Natural killer cell (primary cell): ENCODE measurements around the gene HSD3B7. TPM values are rescaled to one million over a fixed set of nuclear protein-coding genes. Genes with fewer than 3 reads are reported as not detected.
"Not testable (repeated sequence)": the region's sequence is repeated elsewhere in the genome, so short reads cannot be mapped to it uniquely, and the experiment has no call there.

Experiments used
- ATAC-seq, 3 donors: fragments of 150-1000 bp in 2 of 3; fragments of 200-7000 bp in 1 of 3; cut with Tn5 transposase; 1 replicate in 1 of 3; 2 replicates in 2 of 3; pipeline ENCODE4 v1.10.0; 2021; ENCODE audit warnings: mild to moderate bottlenecking in 2 of 3, moderate library complexity in 2 of 3
- DNase-seq, 2 donors: peaks; one replicate each; pipeline versions ENCODE4 v3.0.0 to v3.0.0-alpha.2; 2013 to 2021; ENCODE audit warnings: mixed read lengths in 1 of 2
- H3K27ac ChIP-seq: one replicate; pipeline ENCODE4 v1.5.1; 2013; ENCODE audit warnings: mild to moderate bottlenecking, low read length
- H3K27me3 ChIP-seq: one replicate; pipeline ENCODE4 v1.6.1; 2013; ENCODE audit warnings: low read length; ENCODE audit not compliant: control insufficient read depth, insufficient read depth
- H3K36me3 ChIP-seq: one replicate; pipeline ENCODE4 v1.6.1; 2013; ENCODE audit warnings: low read length; ENCODE audit not compliant: control insufficient read depth, insufficient read depth
- H3K4me1 ChIP-seq: one replicate; pipeline ENCODE4 v1.6.1; 2013; ENCODE audit warnings: low read length; ENCODE audit not compliant: control insufficient read depth, insufficient read depth
- H3K4me3 ChIP-seq: one replicate; pipeline ENCODE4 v1.5.1; 2013; ENCODE audit warnings: low read length
- H3K9me3 ChIP-seq: one replicate; pipeline ENCODE4 v1.6.1; 2013; ENCODE audit warnings: low read length; ENCODE audit not compliant: control insufficient read depth, insufficient read depth
- H3K27ac Mint-ChIP-seq, 2 donors: one replicate each; pipeline ENCODE4 v1.8.0; 2022; ENCODE audit warnings: mild to moderate bottlenecking in 2 of 2, mixed read lengths in 2 of 2, moderate library complexity in 1 of 2
- H3K27me3 Mint-ChIP-seq, 2 donors: one replicate each; pipeline ENCODE4 v1.8.0; 2022; ENCODE audit warnings: low read depth in 2 of 2, mixed read lengths in 2 of 2
- H3K36me3 Mint-ChIP-seq: one replicate; pipeline ENCODE4 v1.8.0; 2022; ENCODE audit warnings: mixed read lengths
- H3K4me1 Mint-ChIP-seq, 2 donors: one replicate each; pipeline ENCODE4 v1.8.0; 2022; ENCODE audit warnings: mixed read lengths in 2 of 2
- H3K4me3 Mint-ChIP-seq: one replicate; pipeline ENCODE4 v1.8.0; 2022; ENCODE audit warnings: mild to moderate bottlenecking, moderate library complexity, mixed read lengths
- H3K9me3 Mint-ChIP-seq, 2 donors: one replicate each; pipeline ENCODE4 v1.8.0; 2022; ENCODE audit warnings: mixed read lengths in 2 of 2
- WGBS: methylation state at CpG from one replicate; pipeline ENCODE4 v1.1.7; 2013; ENCODE audit warnings: missing lambda C conversion rate; ENCODE audit not compliant: insufficient coverage; 5-methylcytosine and 5-hydroxymethylcytosine counted together
- intact Hi-C: fragments of 100-400 bp; cut with micrococcal nuclease; formaldehyde crosslinking; loops from one replicate; pipeline ENCODE4 v1.14.2; 2022
- total RNA-seq, 4 donors: library from RNA; stranded (reverse); fragments of 120-200 nt in 1 of 4; gene quantifications; one replicate each; pipeline versions ENCODE4 v1.2.3 to v1.2.4, GENCODE V29; 2013 to 2022
- TF ChIP-seq, protein P1 (sequence below): fragments of 200-600 bp; IDR thresholded peaks from one replicate; pipeline ENCODE4 v1.8.0; 2022; ENCODE audit warnings: antibody characterized with exemption

The HSD3B7 gene
- total RNA-seq, 3 donors from 2014 or later (not counting 1 experiment from before 2014, with no cell fraction given) = 0.26 to 2.1 (median 0.39) TPM

DNA sequence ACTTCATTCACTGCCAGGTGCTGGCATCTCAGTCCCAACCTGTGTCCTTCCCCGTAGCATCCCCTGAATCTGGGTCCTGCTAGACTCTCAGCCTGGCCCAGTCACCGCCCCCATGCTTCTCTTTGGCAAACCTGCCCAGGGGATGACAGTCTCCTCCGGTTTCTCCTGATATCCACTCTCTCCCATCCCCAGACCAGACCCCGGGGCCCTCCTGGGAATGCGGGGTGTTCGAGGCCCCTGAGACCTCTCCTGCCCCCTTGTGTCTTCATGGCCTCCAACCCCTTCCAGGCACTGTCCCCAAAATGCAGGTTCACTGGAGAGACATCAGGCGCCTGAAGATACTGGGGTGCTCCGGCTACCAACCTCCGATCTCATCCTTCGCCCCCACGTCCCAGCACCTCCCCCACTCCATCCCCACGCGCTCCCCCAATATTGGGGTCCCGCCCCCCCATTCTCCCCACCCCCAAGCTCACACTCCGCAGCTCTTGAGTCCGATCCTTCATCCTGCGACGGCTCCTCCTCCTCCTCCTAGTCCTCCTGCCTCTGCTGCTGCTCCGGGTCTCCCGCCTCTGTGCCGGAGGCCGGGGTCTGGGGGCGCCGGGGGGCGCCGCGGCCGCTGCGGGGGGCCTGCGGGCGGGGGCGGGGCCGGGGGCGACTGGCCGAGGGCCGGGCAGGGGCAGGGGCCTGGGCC lies 25.0 kb downstream of the HSD3B7 start:
- Mint-ChIP-seq H3K4me3 (peak overlapping the region; percentile 74), H3K27me3 (peaks cover 28 to 50% of the 10 kb centered on the region in 2 donors), H3K4me1 (peaks cover 0 to 20% of the 10 kb centered on the region in 2 donors), H3K36me3 (no peaks in the 10 kb centered on the region), H3K27ac (no peak overlapping the region), H3K9me3 (no peaks in the 10 kb centered on the region)
- no peaks in the 10 kb centered on the region for H3K9me3 ChIP-seq
- no peaks in the 10 kb centered on the region for H3K36me3 ChIP-seq
- no peak overlapping the region for H3K27ac ChIP-seq
- 16% methylated on average over 34 of the region's 36 CpGs for WGBS
- peaks cover 17% of the 10 kb centered on the region for H3K27me3 ChIP-seq
- no peak for ATAC-seq
- DNase-seq = peak in 1 of 2 donors; percentile 35
- no peak overlapping the region for H3K4me3 ChIP-seq
- peaks cover 7% of the 10 kb centered on the region for H3K4me1 ChIP-seq
- intact Hi-C loops = no loop called here
- TF ChIP-seq, protein P1, sequence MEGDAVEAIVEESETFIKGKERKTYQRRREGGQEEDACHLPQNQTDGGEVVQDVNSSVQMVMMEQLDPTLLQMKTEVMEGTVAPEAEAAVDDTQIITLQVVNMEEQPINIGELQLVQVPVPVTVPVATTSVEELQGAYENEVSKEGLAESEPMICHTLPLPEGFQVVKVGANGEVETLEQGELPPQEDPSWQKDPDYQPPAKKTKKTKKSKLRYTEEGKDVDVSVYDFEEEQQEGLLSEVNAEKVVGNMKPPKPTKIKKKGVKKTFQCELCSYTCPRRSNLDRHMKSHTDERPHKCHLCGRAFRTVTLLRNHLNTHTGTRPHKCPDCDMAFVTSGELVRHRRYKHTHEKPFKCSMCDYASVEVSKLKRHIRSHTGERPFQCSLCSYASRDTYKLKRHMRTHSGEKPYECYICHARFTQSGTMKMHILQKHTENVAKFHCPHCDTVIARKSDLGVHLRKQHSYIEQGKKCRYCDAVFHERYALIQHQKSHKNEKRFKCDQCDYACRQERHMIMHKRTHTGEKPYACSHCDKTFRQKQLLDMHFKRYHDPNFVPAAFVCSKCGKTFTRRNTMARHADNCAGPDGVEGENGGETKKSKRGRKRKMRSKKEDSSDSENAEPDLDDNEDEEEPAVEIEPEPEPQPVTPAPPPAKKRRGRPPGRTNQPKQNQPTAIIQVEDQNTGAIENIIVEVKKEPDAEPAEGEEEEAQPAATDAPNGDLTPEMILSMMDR = no peak

DNA sequence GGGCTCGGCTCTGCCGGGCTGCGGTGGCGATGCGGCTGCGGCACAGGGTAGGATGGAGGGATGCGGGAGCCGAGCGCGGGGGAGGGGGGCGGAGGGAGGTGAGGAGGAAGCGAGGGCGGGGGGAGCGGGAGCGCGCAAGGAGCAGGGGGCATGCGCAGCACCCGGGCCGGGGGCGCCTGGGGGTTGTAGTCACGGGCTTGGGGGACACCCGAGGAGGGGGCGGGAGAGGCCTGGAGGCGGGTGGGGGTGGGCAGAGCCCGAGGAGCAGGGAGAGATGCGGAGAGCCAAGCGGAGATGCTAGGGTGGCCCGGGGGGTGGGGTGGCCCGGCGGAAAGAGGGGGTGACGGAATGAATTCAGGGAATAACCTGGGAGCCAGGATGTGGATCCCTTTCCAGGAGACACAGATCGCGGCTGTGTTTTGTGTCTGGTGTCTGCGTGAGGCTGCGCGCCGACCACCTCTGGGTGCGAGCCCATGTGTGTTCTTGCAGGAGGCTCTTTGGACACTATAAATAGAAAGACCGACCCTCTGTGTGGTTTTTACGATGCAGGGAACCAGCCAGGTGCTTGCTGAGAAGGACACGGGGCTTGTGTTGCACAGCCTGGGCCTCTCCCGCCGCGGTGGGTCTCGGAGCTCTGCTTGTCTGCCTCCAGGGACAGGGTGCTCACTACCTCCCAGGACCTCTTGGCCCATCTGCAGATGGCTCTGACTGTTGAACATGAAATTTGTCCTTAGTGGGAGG lies 25.7 kb downstream of the HSD3B7 start, which contains the start of gene STX1B:
Gene STX1B, minus strand, starts transcription at position 54 of the 741 bp plus-strand sequence. CDS start 242 bp downstream, outside the sequence.
- Mint-ChIP-seq H3K4me3 (peak within 1 kb of the TSS; percentile 74), H3K36me3 (no peaks in the 10 kb centered on the region), H3K27ac (no peak within 1 kb of the TSS), H3K27me3 (peaks cover 32 to 52% of the 10 kb centered on the region in 2 donors), H3K4me1 (peaks cover 0 to 20% of the 10 kb centered on the region in 2 donors), H3K9me3 (no peaks in the 10 kb centered on the region)
- Histone ChIP-seq H3K27me3 (peaks cover 17% of the 10 kb centered on the region), H3K36me3 (no peaks in the 10 kb centered on the region), H3K4me1 (peaks cover 7% of the 10 kb centered on the region), H3K27ac (no peak within 1 kb of the TSS), H3K9me3 (no peaks in the 10 kb centered on the region), H3K4me3 (no peak within 1 kb of the TSS)
- intact Hi-C loops = no loop called here
- TF ChIP-seq, protein P1 = no peak
- DNase-seq = peak in 1 of 2 donors; percentile 70
- 9% methylated on average over 39 of the region's 45 CpGs for WGBS
- ATAC-seq = peak in 2 of 3 donors; percentile 54 to 59

DNA sequence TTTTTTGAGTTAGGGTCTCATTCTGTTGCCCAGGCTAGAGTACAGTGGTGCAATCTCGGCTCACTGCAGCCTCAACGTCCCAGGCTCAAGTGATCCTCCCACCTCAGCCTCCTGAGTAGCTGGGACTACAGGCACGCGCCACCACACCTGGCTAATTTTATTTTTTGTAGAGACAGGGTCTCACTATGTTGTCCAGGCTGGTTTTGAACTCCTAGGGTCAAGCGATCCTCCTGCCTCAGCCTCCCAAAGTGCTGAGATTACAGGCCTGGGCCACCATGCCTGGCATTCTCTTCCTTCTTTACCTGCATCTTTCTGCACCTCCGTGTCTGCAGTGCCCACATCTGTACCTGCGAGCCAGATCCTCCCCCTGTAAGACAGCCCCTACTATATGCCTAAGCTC lies 26.8 kb downstream of the HSD3B7 start:
- DNase-seq, ATAC-seq, H3K36me3 ChIP-seq, H3K27ac Mint-ChIP-seq, H3K27ac ChIP-seq, H3K36me3 Mint-ChIP-seq, H3K9me3 Mint-ChIP-seq, intact Hi-C loops, H3K4me1 ChIP-seq, H3K9me3 ChIP-seq, H3K4me3 ChIP-seq: not testable (repeated sequence)
- H3K4me1 Mint-ChIP-seq = peaks cover 0 to 20% of the 10 kb centered on the region in 2 donors
- peaks cover 17% of the 10 kb centered on the region for H3K27me3 ChIP-seq
- peaks cover 32 to 48% of the 10 kb centered on the region in 2 donors for H3K27me3 Mint-ChIP-seq
- peak overlapping the region; percentile 57 for H3K4me3 Mint-ChIP-seq
- 93% methylated on average over 7 of the region's 7 CpGs for WGBS

DNA sequence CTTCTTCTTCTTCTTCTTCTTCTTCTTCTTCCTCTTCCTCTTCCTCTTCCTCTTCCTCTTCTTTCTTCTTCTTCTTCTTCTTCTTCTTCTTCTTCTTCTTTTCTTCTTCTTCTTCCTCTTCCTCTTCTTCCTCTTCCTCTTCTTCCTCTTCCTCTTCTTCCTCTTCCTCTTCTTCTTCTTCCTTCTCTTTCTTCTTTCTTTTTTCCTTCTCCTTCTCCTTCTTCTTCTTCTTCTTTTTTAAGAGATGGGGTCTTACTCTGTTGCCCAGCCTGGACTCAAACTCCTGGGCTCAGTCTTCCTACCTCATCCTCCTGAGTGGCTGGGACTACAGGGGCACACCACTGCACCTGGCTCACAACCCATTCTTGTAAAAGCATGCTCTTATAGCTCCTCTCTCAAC lies 28.3 kb downstream of the HSD3B7 start:
- H3K27ac Mint-ChIP-seq, H3K4me3 ChIP-seq, H3K9me3 ChIP-seq, H3K36me3 ChIP-seq, DNase-seq, H3K27ac ChIP-seq, H3K4me3 Mint-ChIP-seq, H3K9me3 Mint-ChIP-seq, H3K4me1 ChIP-seq, intact Hi-C loops, H3K36me3 Mint-ChIP-seq, ATAC-seq: not testable (repeated sequence)
- H3K27me3 ChIP-seq = peaks cover 17% of the 10 kb centered on the region
- peaks cover 32 to 44% of the 10 kb centered on the region in 2 donors for H3K27me3 Mint-ChIP-seq
- peaks cover 0 to 20% of the 10 kb centered on the region in 2 donors for H3K4me1 Mint-ChIP-seq
